ENCODE measurements around the gene RAB23. TPM values are rescaled to one million over a fixed set of nuclear protein-coding genes. Genes with fewer than 3 reads are reported as not detected.

The RAB23 gene
- total and polyA plus RNA-seq, 2 of the 8 experiments (the other 6 are each of a cell fraction or from before 2014, with no cell fraction given): 6.5 to 17.2 TPM

DNA sequence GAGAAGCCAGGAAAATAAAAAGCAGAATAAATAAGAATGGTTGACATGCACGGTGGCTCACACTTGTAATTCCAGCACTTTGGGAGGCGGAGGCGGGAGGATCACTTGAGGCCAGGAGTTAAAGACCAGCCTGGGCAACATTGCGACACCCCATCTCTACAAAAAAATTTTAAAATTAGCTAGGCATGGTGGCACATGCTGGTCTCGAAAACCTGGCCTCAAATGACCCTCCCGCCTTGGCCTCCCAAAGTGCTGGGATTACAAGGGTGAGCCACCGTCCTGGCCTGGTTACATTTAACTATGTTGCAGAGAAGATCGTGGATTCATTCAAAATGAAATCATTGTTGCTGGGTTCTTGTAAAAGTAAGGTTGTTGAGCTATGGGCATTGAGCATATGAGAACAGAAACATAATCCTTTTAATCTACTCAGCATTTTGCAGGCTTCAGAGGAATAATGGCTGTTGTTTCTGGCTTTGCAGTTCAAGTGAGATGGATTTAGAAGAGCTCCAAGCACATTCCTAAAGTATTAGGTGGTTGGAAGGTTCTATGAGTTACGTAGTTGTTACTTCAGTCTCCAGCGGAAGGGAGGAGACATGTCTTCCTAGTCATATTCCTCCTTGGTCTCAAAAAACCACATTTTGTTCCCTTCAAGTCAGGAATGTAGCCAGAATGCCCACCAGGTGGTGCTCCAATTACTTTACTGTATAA lies 45.6 kb upstream of the RAB23 start (continued):
- TF ChIP-seq CHD7 (IDR thresholded peaks at IDR 0.05; ENCODE audit: insufficient replicate concordance, low read length) (no peak), RAD21 (IDR thresholded peaks at IDR 0.05 in 1 of 2, conservative IDR thresholded peaks at IDR 0.05 in 1 of 2; ENCODE audit: low read depth in 2 of 2, low read length in 2 of 2) (peak; percentile 54 to 63), MAX (IDR thresholded peaks at IDR 0.05) (no peak)
